ENCODE measurements around the gene CREB3L2. TPM values are rescaled to one million over a fixed set of nuclear protein-coding genes. Genes with fewer than 3 reads are reported as not detected.

CREB3L2 gene
- total RNA-seq, 1 experiment from 2014 or later, result 49.8 TPM

GRCh38 chr7:138049505-138050116 is 47.7 kb upstream of the CREB3L2 start:
- RAD21 ChIA-PET (ENCODE audit: low non-redundant PET in 1 of 2, low total read pairs in 2 of 2, uncharacterized antibody in 2 of 2, unreplicated experiment in 2 of 2), result no interaction called here
- ATAC-seq (no peak), DNase-seq (ENCODE audit: low read depth, low spot score) (no peak)
- H4K20me1 ChIP-seq (ENCODE audit: insufficient read depth), result no peaks in the 10 kb centered on the region
- intact Hi-C loops (cut with micrococcal nuclease), result no loop called here
- no peak overlapping the region for H2AFZ ChIP-seq (ENCODE audit: low read depth, low read length, poor library complexity, severe bottlenecking)
- H3K9me3 ChIP-seq (ENCODE audit: control insufficient read depth in 1 of 2, insufficient read depth in 1 of 2, low read depth in 1 of 2, low read length in 2 of 2), result no peaks in the 10 kb centered on the region
- H3K9ac ChIP-seq (ENCODE audit: low read length), result no peak overlapping the region
- no peak overlapping the region for H3K27ac ChIP-seq (ENCODE audit: low read depth, low read length)
- no peak overlapping the region for H3K4me2 ChIP-seq (ENCODE audit: low read length)
- no peaks in the 10 kb centered on the region for H3K36me3 ChIP-seq (ENCODE audit: control insufficient read depth in 1 of 2, insufficient read depth in 2 of 2, low read length in 2 of 2)
- TF ChIP-seq TCF7L2 (IDR thresholded peaks at IDR 0.05; ENCODE audit: borderline replicate concordance, extremely low read depth, insufficient read depth, insufficient read length) (no peak), CEBPB (IDR thresholded peaks at IDR 0.05; ENCODE audit: low read depth) (no peak), ZFX (IDR thresholded peaks at IDR 0.05) (no peak), EGR1 (IDR thresholded peaks at IDR 0.05; ENCODE audit: low read depth) (no peak), SP1 (IDR thresholded peaks at IDR 0.05; ENCODE audit: low read depth) (no peak), FOSL1 (IDR thresholded peaks at IDR 0.05; ENCODE audit: low read depth) (no peak), JUND (IDR thresholded peaks at IDR 0.05) (no peak), YY1 (IDR thresholded peaks at IDR 0.05; ENCODE audit: extremely low read depth, insufficient replicate concordance, low read depth, low read length) (no peak), ZBTB33 (IDR thresholded peaks at IDR 0.05; ENCODE audit: extremely low read depth, insufficient replicate concordance, low read length) (no peak), CBX3 (IDR thresholded peaks at IDR 0.05; ENCODE audit: low read depth) (no peak), POLR2AphosphoS5 (IDR thresholded peaks at IDR 0.05; ENCODE audit: low read depth, low read length) (no peak), ZNF274 (IDR thresholded peaks at IDR 0.05; ENCODE audit: low read depth, low read length) (no peak), EZH2 (IDR thresholded peaks at IDR 0.05) (no peak), SRF (IDR thresholded peaks at IDR 0.05; ENCODE audit: low read depth) (no peak), SIN3A (IDR thresholded peaks at IDR 0.05; ENCODE audit: low read depth) (no peak), CTCF (IDR thresholded peaks at IDR 0.05 in 2 of 3, conservative IDR thresholded peaks at IDR 0.05 in 1 of 3; ENCODE audit: borderline replicate concordance in 1 of 3, insufficient read depth in 1 of 3, low read depth in 2 of 3, low read length in 2 of 3) (no peak), RAD21 (IDR thresholded peaks at IDR 0.05; ENCODE audit: low read depth) (no peak), POLR2A (IDR thresholded peaks at IDR 0.05; ENCODE audit: borderline replicate concordance, extremely low read depth, insufficient read depth, insufficient read length) (no peak)
- TF ChIP-seq, protein P1, sequence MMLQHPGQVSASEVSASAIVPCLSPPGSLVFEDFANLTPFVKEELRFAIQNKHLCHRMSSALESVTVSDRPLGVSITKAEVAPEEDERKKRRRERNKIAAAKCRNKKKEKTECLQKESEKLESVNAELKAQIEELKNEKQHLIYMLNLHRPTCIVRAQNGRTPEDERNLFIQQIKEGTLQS (IDR thresholded peaks at IDR 0.05), result no peak
- TF ChIP-seq, protein P2, sequence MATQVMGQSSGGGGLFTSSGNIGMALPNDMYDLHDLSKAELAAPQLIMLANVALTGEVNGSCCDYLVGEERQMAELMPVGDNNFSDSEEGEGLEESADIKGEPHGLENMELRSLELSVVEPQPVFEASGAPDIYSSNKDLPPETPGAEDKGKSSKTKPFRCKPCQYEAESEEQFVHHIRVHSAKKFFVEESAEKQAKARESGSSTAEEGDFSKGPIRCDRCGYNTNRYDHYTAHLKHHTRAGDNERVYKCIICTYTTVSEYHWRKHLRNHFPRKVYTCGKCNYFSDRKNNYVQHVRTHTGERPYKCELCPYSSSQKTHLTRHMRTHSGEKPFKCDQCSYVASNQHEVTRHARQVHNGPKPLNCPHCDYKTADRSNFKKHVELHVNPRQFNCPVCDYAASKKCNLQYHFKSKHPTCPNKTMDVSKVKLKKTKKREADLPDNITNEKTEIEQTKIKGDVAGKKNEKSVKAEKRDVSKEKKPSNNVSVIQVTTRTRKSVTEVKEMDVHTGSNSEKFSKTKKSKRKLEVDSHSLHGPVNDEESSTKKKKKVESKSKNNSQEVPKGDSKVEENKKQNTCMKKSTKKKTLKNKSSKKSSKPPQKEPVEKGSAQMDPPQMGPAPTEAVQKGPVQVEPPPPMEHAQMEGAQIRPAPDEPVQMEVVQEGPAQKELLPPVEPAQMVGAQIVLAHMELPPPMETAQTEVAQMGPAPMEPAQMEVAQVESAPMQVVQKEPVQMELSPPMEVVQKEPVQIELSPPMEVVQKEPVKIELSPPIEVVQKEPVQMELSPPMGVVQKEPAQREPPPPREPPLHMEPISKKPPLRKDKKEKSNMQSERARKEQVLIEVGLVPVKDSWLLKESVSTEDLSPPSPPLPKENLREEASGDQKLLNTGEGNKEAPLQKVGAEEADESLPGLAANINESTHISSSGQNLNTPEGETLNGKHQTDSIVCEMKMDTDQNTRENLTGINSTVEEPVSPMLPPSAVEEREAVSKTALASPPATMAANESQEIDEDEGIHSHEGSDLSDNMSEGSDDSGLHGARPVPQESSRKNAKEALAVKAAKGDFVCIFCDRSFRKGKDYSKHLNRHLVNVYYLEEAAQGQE (IDR thresholded peaks at IDR 0.05; ENCODE audit: low read depth), result no peak
- no peak overlapping the region for H3K4me3 ChIP-seq (replicated peaks in 1 of 2; ENCODE audit: low read depth in 1 of 2, low read length in 2 of 2)
- no peaks in the 10 kb centered on the region for H3K27me3 ChIP-seq (ENCODE audit: insufficient read depth, low read length)
- H3K79me2 ChIP-seq (ENCODE audit: insufficient read depth, low read length), result no peaks in the 10 kb centered on the region
- POLR2A ChIA-PET, result no interaction called here
- no peaks in the 10 kb centered on the region for H3K9me2 ChIP-seq (ENCODE audit: insufficient read depth)
- BruUV-seq (replicated peaks), result no TSS peak
- no peaks in the 10 kb centered on the region for H3K4me1 ChIP-seq (ENCODE audit: control insufficient read depth in 1 of 2, insufficient read depth in 2 of 2, low read length in 2 of 2)
- CTCF ChIA-PET, result no interaction called here

All from HCT116 (cell line).